Muscle layer of duodenum (tissue), 2 donors: Measurements from ENCODE around the gene AP5S1.
"Not testable (repeated sequence)": the region's sequence is repeated elsewhere in the genome, so short reads cannot be mapped to it uniquely, and the experiment has no call there.

Experiments
- H3K27ac ChIP-seq: one replicate; pipeline ENCODE4 v1.7.0; 2013; ENCODE audit warnings: mild to moderate bottlenecking, low read length
- H3K27me3 ChIP-seq: one replicate; pipeline ENCODE4 v1.7.0; 2013; ENCODE audit warnings: low read depth, mild to moderate bottlenecking, control low read depth, low read length
- H3K36me3 ChIP-seq, 2 donors: one replicate each; pipeline ENCODE4 v1.7.0; 2013; ENCODE audit warnings: low read length in 2 of 2, control low read depth in 1 of 2, mild to moderate bottlenecking in 1 of 2; ENCODE audit not compliant: insufficient read depth in 2 of 2, control insufficient read depth in 1 of 2
- H3K4me1 ChIP-seq, 2 donors: one replicate each; pipeline ENCODE4 v1.7.0; 2013; ENCODE audit warnings: low read length in 2 of 2, mild to moderate bottlenecking in 2 of 2, control low read depth in 1 of 2, moderate library complexity in 1 of 2; ENCODE audit not compliant: insufficient read depth in 2 of 2, control insufficient read depth in 1 of 2
- H3K4me3 ChIP-seq, 2 donors: one replicate each; pipeline ENCODE4 v1.7.0; 2013; ENCODE audit warnings: low read length in 2 of 2, low read depth in 1 of 2, mild to moderate bottlenecking in 1 of 2
- H3K9me3 ChIP-seq, 2 donors: one replicate each; pipeline ENCODE4 v1.7.0; 2013; ENCODE audit warnings: low read length in 2 of 2, control low read depth in 1 of 2, mild to moderate bottlenecking in 1 of 2; ENCODE audit not compliant: control insufficient read depth in 1 of 2
- donor health status: healthy.

AP5S1 gene

GRCh38 chr20:3829891-3830290 lies 9.5 kb downstream of the AP5S1 start:
- not testable (repeated sequence) for H3K27ac ChIP-seq, H3K4me1 ChIP-seq, H3K4me3 ChIP-seq, H3K27me3 ChIP-seq, H3K9me3 ChIP-seq
- peaks cover 16 to 30% of the 10 kb centered on the region in 2 donors for H3K36me3 ChIP-seq

- no peak overlapping the region for H3K4me3 ChIP-seq
- H3K27ac ChIP-seq: no peak overlapping the region
- no peaks in the 10 kb centered on the region for H3K4me1 ChIP-seq
- H3K27me3 ChIP-seq: no peaks in the 10 kb centered on the region
- peaks cover 0 to 5% of the 10 kb centered on the region in 2 donors for H3K36me3 ChIP-seq
- H3K9me3 ChIP-seq: no peaks in the 10 kb centered on the region
Measured at GRCh38 chr20:3836132-3836531, 15.8 kb downstream of the AP5S1 start.

- H3K27ac ChIP-seq: no peak overlapping the region
- no peak overlapping the region for H3K4me3 ChIP-seq
- no peaks in the 10 kb centered on the region for H3K9me3 ChIP-seq
- H3K27me3 ChIP-seq: no peaks in the 10 kb centered on the region
- no peaks in the 10 kb centered on the region for H3K4me1 ChIP-seq
- H3K36me3 ChIP-seq: peaks cover 0 to 5% of the 10 kb centered on the region in 2 donors
Measured at GRCh38 chr20:3839328-3839727, 19.0 kb downstream of the AP5S1 start.

DNA sequence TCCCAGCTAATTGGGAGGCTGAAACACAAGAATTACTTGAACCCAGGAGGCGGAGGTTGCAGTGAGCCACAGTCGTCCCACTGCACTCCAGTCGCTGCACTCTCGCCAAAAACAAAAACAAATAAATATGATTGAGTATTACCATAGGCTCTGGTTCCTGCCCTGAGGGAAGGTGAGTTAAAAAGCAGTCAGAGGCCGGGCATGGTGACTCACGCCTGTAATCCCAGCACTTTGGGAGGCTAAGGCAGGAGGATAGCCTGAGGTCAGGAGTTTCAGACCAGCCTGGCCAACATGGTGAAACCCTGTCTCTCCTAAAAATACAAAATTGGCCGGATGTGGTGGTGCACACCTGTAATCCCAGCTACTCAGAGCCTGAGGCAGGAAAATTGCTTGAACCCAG lies 19.9 kb downstream of the AP5S1 start:
- H3K27ac ChIP-seq, H3K36me3 ChIP-seq, H3K9me3 ChIP-seq: not testable (repeated sequence)

GRCh38 chr20:3842348-3842930 lies 22.1 kb downstream of the AP5S1 start:
- Histone ChIP-seq H3K4me1 (peaks cover 0 to 4% of the 10 kb centered on the region in 2 donors), H3K4me3 (no peak overlapping the region), H3K27ac (peak overlapping the region; percentile 14), H3K9me3 (no peaks in the 10 kb centered on the region), H3K36me3 (no peaks in the 10 kb centered on the region), H3K27me3 (no peaks in the 10 kb centered on the region)

More for the DNA sequence above, 19.9 kb downstream of the AP5S1 start:
- not testable (repeated sequence) for H3K4me1 ChIP-seq, H3K27me3 ChIP-seq, H3K4me3 ChIP-seq

DNA sequence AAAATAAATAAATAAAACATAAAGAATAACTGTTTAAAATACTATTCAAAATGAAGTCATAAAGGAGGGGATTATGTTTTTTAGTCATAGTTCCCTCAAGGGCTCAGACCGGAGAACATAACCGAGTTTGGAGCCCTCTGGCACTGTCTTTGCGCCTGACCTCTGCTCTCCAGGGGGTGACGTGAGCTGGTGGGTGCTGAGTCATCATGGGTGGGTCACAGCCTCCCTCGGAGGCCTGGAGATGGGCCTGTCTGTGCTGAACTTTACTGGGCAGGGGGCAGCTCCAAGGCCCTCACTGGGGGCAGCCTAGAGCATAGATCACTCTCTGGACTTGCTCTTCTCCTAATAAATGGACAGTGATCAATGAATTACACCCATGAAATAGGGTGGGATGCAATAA lies 23.1 kb downstream of the AP5S1 start:
- H3K4me3 ChIP-seq: no peak overlapping the region
- H3K27me3 ChIP-seq: no peaks in the 10 kb centered on the region
- no peaks in the 10 kb centered on the region for H3K9me3 ChIP-seq
- H3K27ac ChIP-seq: no peak overlapping the region
- peaks cover 4 to 14% of the 10 kb centered on the region in 2 donors for H3K4me1 ChIP-seq
- no peaks in the 10 kb centered on the region for H3K36me3 ChIP-seq

- not testable (repeated sequence) for H3K9me3 ChIP-seq, H3K27me3 ChIP-seq, H3K36me3 ChIP-seq, H3K4me3 ChIP-seq, H3K27ac ChIP-seq
- H3K4me1 ChIP-seq: peaks cover 4 to 20% of the 10 kb centered on the region in 2 donors
Measured at GRCh38 chr20:3843990-3844619, 23.8 kb downstream of the AP5S1 start.

GRCh38 chr20:3846378-3846739 lies 26.0 kb downstream of the AP5S1 start:
- H3K27me3 ChIP-seq: no peaks in the 10 kb centered on the region
- H3K4me1 ChIP-seq: peaks cover 4 to 20% of the 10 kb centered on the region in 2 donors
- H3K36me3 ChIP-seq: no peaks in the 10 kb centered on the region
- peak overlapping the region; percentile 88 for H3K27ac ChIP-seq
- H3K9me3 ChIP-seq: no peaks in the 10 kb centered on the region
- H3K4me3 ChIP-seq: peak overlapping the region; percentile 76 to 94

- peak within 1 kb of the TSS; percentile 76 to 94 for H3K4me3 ChIP-seq
- peak within 1 kb of the TSS; percentile 88 for H3K27ac ChIP-seq
- peaks cover 4 to 20% of the 10 kb centered on the region in 2 donors for H3K4me1 ChIP-seq
- no peaks in the 10 kb centered on the region for H3K36me3 ChIP-seq
- no peaks in the 10 kb centered on the region for H3K27me3 ChIP-seq
- no peaks in the 10 kb centered on the region for H3K9me3 ChIP-seq
Measured at GRCh38 chr20:3846740-3847428, 26.5 kb downstream of the AP5S1 start, which contains the start of gene MAVS. MAVS (plus strand) TSS chr20:3846834; CDS start chr20:3854625, 7,791 bp downstream.

DNA sequence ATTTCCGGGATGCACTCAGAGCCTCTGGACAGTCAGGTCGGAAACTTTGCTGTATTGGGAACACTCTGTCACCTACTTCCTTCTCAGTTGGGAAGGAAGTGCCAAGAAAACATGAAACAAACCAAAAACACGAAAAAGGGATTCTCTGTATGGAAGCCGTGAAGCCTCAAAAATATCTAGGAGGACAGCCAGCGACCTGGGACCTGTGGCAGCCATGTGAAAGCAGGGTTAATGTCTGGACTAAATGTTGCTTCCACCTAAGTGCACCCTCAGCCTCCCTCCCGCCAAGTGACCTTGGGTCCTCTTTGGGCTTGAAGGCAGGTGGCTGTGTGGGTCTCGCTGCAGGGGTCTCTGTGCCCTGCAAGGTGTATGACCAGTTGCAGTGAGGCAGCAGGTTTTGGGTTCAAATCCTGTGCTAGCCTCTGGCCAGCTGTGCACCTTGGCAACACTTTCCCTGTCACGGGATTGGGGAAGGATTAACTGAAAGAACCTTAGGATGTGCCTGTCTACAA lies 27.1 kb downstream of the AP5S1 start:
- Histone ChIP-seq H3K9me3 (no peaks in the 10 kb centered on the region), H3K36me3 (no peaks in the 10 kb centered on the region), H3K27ac (peak overlapping the region; percentile 88), H3K4me1 (peaks cover 4 to 20% of the 10 kb centered on the region in 2 donors), H3K27me3 (no peaks in the 10 kb centered on the region), H3K4me3 (peak overlapping the region; percentile 75 to 94)

DNA sequence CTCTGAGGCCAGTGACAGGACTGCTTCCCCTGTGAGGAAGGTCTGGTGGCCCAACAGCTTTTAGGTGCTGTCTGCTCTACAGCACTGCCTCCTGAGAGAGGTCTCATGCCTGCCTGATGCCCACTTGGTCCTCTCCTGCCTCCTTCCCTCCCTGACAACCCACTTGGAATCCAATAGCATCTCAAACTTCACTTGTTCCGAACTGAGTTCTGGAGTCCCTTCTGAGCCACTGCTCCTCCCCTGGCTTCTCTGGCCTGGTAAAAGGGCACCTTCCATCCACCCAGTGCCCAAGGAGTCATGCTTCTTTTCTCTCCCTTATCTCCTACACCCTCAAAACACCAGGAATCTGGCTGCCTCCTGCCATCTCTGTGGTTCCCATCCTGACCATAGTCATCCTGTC lies 28.2 kb downstream of the AP5S1 start:
- H3K9me3 ChIP-seq: no peaks in the 10 kb centered on the region
- H3K27ac ChIP-seq: no peak overlapping the region
- no peak overlapping the region for H3K4me3 ChIP-seq
- H3K4me1 ChIP-seq: peaks cover 4 to 20% of the 10 kb centered on the region in 2 donors
- no peaks in the 10 kb centered on the region for H3K36me3 ChIP-seq
- H3K27me3 ChIP-seq: no peaks in the 10 kb centered on the region
